ENCODE data around the gene PNPLA3.

Gene PNPLA3

DNA sequence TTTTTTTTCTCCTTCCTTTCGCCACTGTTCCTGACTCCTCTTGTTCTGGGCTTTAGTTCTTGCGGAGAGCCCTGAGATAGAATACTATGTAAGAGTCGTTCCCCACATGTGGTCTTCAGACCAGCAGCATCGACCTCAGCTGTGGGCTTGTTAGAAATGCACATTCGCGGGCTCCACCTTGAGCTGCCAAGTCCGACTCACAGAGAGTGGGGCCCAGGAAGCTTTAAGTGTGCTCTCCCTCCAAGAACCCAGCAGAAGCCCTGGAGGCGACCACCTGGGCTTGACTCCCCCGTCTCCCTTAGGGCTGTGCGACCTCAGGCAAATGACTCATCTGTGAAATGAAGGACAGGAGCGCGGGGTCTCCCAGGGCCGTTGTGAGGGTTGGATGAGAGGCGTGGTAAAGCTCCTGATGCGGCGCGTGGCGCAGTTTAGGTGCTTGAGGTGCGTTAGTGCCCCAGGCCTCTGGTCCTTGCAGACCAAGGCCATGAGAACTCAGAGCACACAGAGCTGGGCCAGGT, 50.5 kb downstream of the PNPLA3 start:
- no peak for DNase-seq (ENCODE audit: low read depth)
- H3K4me3 ChIP-seq (replicated peaks; ENCODE audit: low read depth, low read length) = no peak overlapping the region
- TF ChIP-seq, protein P1, sequence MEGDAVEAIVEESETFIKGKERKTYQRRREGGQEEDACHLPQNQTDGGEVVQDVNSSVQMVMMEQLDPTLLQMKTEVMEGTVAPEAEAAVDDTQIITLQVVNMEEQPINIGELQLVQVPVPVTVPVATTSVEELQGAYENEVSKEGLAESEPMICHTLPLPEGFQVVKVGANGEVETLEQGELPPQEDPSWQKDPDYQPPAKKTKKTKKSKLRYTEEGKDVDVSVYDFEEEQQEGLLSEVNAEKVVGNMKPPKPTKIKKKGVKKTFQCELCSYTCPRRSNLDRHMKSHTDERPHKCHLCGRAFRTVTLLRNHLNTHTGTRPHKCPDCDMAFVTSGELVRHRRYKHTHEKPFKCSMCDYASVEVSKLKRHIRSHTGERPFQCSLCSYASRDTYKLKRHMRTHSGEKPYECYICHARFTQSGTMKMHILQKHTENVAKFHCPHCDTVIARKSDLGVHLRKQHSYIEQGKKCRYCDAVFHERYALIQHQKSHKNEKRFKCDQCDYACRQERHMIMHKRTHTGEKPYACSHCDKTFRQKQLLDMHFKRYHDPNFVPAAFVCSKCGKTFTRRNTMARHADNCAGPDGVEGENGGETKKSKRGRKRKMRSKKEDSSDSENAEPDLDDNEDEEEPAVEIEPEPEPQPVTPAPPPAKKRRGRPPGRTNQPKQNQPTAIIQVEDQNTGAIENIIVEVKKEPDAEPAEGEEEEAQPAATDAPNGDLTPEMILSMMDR (IDR thresholded peaks at IDR 0.05; ENCODE audit: low read length, missing control alignments) = no peak

DNA sequence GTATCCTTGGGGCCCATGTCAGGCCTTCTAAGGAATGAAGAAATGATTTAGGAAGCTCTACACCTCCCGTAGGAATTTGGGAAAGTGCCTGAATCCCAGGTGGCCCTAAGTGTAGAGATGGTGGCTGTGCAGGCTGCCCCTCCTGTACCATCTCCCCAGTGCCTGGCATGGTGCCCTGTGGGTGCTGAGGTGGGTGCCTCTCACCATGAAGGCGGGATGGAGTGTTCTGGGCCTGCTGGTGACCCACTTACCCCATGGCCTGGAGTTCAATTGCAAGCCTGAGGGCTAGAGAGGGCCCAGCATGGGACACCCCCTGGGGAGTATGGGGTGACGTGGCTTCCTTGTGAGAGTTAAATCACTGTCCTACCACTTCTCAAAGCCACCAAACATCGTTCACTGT, 51.4 kb downstream of the PNPLA3 start:
- DNase-seq (ENCODE audit: low read depth) = no peak

DNA sequence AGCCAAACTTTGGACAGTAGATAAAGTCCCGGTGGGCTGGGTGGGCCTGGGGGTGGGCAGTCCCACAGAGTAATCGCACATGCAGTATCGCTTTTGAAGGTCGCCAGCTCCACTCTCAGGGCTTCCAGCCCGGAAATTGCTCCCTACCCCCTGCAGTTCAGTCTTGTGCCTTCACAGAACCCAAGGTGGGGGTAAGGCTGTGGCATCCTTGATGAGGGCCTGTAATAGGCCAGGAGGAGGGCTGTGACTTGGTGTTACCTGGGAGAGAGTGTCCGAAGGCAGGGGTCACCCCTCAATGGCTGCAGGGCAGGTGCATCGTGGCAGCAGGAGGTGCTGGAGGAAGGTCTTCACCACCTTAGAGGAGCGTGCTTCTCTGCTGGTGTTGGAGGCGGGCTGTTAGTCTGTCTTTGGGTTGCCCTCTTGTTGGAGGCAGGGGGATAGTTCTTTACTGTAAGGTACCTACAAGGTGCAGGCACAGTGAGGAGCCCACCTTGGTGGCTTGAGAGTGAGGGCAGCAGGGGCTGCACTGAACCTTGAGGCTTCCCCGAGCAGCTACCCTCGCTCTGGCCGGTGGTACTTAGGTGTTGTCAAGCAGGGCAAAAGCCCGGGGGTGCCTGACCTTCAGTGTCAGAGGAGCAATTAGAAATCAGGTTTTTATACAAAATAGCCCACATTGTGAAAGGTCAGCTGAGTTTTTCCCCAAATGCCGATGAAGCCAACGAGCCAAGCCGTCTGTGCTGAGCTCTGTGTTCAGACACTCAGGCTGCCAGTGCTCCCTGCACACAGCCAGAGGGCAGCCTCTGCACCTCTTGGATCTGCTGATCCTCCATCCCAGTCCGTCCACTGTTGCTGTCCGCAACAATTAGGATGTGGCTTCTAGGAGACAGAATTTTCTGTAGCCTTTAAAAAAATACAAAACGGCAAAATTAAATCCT, 53.5 kb downstream of the PNPLA3 start:
- no peak for DNase-seq (ENCODE audit: low read depth)
- no peak overlapping the region for H3K4me3 ChIP-seq (replicated peaks; ENCODE audit: low read depth, low read length)
- TF ChIP-seq, protein P1 (IDR thresholded peaks at IDR 0.05; ENCODE audit: low read length, missing control alignments) = no peak

More for the DNA sequence above, 51.4 kb downstream of the PNPLA3 start:
- no peak overlapping the region for H3K4me3 ChIP-seq (replicated peaks; ENCODE audit: low read depth, low read length)
- TF ChIP-seq, protein P1 (IDR thresholded peaks at IDR 0.05; ENCODE audit: low read length, missing control alignments) = no peak

DNA sequence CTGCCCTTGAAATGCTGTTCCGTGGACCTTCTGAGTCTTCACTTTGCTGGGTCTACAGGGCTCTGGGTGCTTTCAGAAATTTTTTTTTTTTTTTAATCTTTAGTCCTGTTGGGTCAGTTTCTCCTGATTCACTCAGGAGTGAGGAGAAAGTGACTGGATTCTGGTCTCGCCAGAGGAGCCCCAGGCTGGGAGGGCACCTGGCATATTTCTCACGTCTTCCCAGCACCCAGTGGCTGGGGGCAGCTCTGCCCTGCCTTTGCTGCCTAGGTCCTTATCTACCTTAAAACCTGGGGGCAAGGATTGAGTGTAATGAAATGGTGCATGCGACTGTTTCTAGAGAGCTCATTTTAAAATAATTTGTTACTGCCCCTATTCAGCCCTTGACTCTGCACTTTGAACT, 55.0 kb downstream of the PNPLA3 start:
- DNase-seq (ENCODE audit: low read depth) = no peak
- TF ChIP-seq, protein P1 (IDR thresholded peaks at IDR 0.05; ENCODE audit: low read length, missing control alignments) = no peak
- H3K4me3 ChIP-seq (replicated peaks; ENCODE audit: low read depth, low read length) = no peak overlapping the region

DNA sequence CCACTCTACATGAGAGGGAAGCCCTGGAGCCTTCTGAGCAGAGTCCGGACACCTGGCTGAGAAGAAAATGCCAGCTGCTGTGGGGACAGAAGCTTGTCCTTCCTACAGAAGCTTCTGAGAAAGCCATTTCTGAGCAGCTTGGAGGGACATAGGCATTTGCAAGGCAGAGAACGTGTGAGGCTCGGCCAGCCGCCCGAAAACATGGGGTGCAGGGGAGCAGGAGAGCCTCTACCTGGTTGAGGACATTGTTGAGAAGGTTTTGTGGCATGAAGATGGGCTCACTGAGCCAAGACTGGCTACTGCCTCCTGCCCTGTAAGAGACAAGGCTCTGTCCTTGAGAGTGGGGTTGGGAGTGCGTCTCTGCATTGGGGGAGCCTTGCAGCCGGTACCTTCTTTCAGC, 57.0 kb downstream of the PNPLA3 start:
- TF ChIP-seq, protein P1 (IDR thresholded peaks at IDR 0.05; ENCODE audit: low read length, missing control alignments) = no peak
- no peak for DNase-seq (ENCODE audit: low read depth)
- no peak overlapping the region for H3K4me3 ChIP-seq (replicated peaks; ENCODE audit: low read depth, low read length)

DNA sequence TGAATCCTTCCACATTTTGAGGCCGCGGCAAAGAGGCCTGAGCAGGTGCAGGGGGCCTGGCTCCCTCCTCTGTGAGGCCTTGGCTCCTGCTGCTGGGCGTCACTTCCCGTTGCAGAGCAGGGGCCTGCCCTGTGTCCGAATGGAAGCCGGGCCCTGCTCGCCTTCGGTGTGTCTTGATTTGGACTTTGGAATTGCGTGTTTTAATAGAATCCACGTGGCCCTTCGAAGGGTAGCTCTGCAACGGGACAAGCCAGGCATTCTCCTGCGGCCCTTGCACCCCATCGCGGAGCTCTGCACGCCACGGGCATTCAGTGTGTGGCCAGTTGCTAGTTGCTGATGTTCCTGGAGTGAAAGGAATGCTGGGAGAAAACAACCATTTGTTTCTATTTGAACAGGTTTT, 57.4 kb downstream of the PNPLA3 start:
- H3K4me3 ChIP-seq (replicated peaks; ENCODE audit: low read depth, low read length) = no peak overlapping the region
- TF ChIP-seq, protein P1 (IDR thresholded peaks at IDR 0.05; ENCODE audit: low read length, missing control alignments) = no peak
- DNase-seq (ENCODE audit: low read depth) = no peak
